HG02623 (cell line): Measurements from ENCODE around the gene CCDC88B.

Source experiments
- ATAC-seq: cut with Tn5 transposase; IDR thresholded peaks from one replicate; pipeline ENCODE4 v1.9.1; 2021; ENCODE audit warnings: moderate library complexity; ENCODE audit not compliant: unreplicated experiment

Gene CCDC88B

GRCh38 chr11:64339754-64340408, at the start of gene CCDC88B:
Gene CCDC88B, plus strand, starts transcription at chr11:64340204. Its CDS starts 63 bp downstream, at chr11:64340267.
- peak; percentile 53 for ATAC-seq

- ATAC-seq, result no peak
Observed at GRCh38 chr11:64290352-64291261, 49.4 kb upstream of the CCDC88B start.

GRCh38 chr11:64291262-64291751, 48.7 kb upstream of the CCDC88B start, which contains the start of gene KCNK4:
Gene KCNK4, plus strand, starts transcription at chr11:64291302. Its CDS starts 1,717 bp downstream, at chr11:64293019.
- ATAC-seq, result no peak

DNA sequence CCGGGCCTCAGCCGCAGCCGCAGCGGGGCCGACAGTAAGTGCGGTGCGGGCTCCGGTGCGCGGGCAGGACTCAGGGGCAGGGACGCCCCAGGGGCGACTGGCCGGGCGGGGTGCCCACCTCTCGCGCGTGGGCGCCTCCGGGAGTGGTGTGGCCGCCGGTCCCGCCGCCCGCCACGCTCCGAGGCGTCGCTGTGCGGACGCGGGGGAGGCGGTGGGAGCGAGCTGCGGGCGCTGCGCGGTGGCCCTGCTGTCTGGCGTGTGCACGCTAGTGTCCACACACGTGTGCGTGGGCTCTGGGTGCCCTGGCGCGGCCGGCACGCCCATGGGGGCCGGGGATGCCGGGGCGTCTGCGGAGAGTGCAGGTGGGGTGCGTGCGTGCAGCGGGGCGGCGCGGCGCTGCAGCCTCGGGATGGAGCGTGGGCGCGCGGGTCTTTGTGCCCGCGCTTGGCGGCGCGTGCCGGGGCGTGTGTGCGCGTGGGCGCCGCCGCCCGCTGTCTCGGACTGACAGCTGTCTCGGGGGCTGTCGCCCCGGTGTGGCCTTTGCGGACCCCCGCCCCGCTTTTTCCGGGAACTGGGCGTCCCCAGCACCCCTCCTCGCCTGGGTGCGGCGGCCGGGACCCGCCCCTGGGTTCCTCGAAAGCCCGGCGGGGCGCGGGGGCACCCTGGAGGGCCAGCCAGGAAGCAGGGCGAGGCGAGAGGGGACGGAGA, 48.1 kb upstream of the CCDC88B start:
- no peak for ATAC-seq

GRCh38 chr11:64292460-64293254, 47.3 kb upstream of the CCDC88B start:
- ATAC-seq, result no peak

DNA sequence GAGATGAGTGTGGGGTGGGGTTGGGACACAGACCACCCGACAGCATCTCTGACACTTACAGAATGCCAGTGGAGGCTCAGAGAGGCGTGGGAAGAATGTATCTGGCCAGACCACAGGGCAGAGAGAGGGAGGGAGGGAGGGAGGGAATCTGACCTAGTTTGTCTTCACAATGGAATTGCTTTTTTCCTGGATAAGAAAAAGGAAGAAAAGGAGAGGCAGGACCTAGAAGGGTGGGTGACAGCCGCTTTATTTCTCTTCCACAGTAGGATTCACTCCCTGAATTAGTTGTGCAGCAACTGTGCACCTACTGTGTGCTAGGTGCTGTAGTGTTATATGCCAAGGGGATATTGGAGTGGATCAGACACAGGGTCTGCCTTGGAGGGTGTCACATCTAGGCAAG, 45.2 kb upstream of the CCDC88B start:
- no peak for ATAC-seq

DNA sequence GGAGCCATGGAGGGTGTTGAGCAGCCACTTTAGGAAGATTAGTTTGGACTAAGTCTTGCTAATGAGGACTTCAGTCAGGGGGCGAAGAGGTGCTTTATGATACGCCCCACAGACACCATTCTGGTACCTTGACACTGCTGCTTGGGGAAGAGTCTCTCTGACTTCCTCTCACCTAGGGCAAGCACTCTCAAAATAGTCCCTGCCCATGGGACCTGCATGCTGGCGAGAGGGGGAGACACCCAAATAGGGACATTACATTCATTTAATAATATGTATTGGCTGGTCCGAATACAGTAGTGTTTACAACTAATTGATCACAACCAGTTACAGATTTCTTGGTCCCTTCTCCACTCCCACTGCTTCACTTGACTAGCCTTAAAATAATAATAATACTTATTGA, 44.2 kb upstream of the CCDC88B start:
- ATAC-seq, result no peak

GRCh38 chr11:64296236-64296635, 43.8 kb upstream of the CCDC88B start:
- ATAC-seq, result no peak

GRCh38 chr11:64296830-64297698, 42.9 kb upstream of the CCDC88B start:
- no peak for ATAC-seq

DNA sequence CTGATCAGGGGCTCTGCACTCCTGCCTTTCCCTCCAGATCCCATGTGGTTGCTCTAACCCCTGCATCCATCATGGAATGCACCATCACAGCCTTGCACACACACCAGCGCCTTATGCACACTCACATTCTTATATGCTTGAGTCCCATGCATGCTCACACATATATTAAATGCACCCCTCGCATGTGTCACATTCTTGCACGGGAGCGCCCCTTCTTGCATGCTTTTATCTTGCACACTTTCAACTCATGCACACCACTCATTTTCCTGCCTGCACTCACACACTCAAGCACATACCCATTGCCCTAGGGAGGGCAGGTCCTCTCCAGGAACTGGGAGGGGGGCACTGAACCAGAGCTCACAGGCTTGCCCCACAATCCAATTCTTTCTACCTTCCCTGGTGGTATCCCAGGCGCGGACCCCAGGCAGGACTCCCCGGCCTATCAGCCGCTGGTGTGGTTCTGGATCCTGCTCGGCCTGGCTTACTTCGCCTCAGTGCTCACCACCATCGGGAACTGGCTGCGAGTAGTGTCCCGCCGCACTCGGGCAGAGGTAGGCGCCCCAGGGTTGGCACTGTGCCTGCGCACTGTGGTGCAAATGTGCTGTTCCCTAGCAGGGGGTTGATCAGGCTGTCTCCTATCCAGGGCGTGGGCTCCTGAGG, 42.2 kb upstream of the CCDC88B start:
- ATAC-seq, result no peak

DNA sequence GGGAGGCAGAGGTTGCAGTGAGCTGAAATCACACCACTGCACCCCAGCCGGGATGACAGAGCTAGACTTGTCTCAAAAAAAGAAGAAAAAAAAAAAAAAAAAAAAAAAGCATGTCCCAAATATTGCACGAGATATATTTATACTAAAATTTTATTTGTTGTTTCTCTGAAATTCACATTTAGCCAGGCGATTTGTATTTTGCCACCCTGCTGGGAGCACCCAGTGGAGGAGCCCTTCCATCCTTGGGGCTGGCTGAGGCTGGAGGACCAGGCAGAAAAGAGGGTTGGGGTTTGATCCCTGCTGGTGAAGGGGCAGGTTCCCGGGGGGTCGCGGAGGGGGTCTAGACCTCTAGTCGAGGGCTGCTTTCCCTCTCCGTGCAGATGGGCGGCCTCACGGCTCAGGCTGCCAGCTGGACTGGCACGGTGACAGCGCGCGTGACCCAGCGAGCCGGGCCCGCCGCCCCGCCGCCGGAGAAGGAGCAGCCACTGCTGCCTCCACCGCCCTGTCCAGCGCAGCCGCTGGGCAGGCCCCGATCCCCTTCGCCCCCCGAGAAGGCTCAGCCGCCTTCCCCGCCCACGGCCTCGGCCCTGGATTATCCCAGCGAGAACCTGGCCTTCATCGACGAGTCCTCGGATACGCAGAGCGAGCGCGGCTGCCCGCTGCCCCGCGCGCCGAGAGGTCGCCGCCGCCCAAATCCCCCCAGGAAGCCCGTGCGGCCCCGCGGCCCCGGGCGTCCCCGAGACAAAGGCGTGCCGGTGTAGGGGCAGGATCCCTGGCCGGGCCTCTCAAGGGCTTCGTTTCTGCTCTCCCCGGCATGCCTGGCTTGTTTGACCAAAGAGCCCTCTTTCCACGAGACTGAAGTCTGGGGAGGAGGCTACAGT, 40.8 kb upstream of the CCDC88B start:
- no peak for ATAC-seq

GRCh38 chr11:64299847-64300648, 40.0 kb upstream of the CCDC88B start, which contains the start of gene CATSPERZ:
Gene CATSPERZ, plus strand, starts transcription at chr11:64300358. Its CDS starts 53 bp downstream, at chr11:64300411.
- ATAC-seq, result no peak

GRCh38 chr11:64303109-64304031, 36.6 kb upstream of the CCDC88B start:
- no peak for ATAC-seq

GRCh38 chr11:64304032-64304315, 36.0 kb upstream of the CCDC88B start:
- no peak for ATAC-seq

DNA sequence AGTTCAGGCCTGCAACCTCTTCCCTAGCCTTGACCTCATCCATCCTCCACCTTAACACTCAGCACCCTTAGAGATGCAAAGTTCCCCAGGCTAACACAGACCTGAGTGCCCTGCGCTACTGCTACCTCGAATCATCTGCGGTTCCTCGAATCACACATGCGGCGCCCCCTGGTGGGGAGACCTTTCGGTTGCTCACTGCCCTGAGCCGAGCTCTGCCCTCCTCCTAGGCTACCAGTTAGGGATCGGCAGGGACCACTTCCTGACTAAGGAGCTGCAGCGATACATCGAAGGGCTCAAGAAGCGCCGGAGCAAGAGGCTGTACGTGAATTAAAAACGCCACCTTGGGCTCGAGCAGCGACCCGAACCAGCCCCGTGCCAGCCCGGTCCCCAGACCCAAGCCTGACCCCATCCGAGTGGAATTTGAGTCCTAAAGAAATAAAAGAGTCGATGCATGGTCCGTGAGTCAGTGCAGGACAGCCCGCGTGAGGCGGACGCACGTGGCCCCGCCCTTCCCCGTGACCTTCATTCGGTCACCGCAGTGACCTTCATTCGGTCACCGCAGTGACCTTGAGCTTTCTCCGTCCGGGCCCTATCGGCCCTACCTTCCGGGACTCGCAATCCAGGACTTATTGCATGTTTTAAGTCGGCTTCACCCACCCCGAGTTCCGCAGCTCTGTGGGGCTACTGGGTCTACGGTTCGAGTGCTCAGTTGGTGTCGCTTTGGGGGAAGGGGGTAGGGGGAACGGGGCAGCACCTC, 35.5 kb upstream of the CCDC88B start:
- ATAC-seq, result peak; percentile 2
